GM19023 (cell line): ENCODE measurements around the gene UBA5.
A peak's percentile ranks its signal among the peaks of the same experiment; 100 is the strongest.

Experiments
- ATAC-seq: cut with Tn5 transposase; IDR thresholded peaks from one replicate; pipeline ENCODE4 v1.9.1; 2021; ENCODE audit warnings: mild to moderate bottlenecking, moderate library complexity; ENCODE audit not compliant: unreplicated experiment

UBA5 gene

GRCh38 chr3:132713977-132714727 is 54.0 kb downstream of the UBA5 start:
- ATAC-seq, result no peak

GRCh38 chr3:132716372-132716771 is 56.2 kb downstream of the UBA5 start:
- no peak for ATAC-seq

- no peak for ATAC-seq
These were observed 60.1 kb downstream of the UBA5 start for GRCh38 chr3:132720228-132720627.

GRCh38 chr3:132721479-132722164 is 61.5 kb downstream of the UBA5 start:
- ATAC-seq, result peak; percentile 26

- ATAC-seq, result peak; percentile 82
These were observed 62.3 kb downstream of the UBA5 start, which contains the start of gene NPHP3 for GRCh38 chr3:132722165-132723023. Gene NPHP3, minus strand, starts transcription at chr3:132722409. Its CDS starts 54 bp downstream, at chr3:132722355.

- no peak for ATAC-seq
These were observed 63.2 kb downstream of the UBA5 start for GRCh38 chr3:132723024-132723950.

- ATAC-seq, result no peak
These were observed 66.3 kb downstream of the UBA5 start for GRCh38 chr3:132726341-132726823.
